ENCODE measurements around the gene RTCB. TPM values are rescaled to one million over a fixed set of nuclear protein-coding genes. Genes with fewer than 3 reads are reported as not detected.
"Not testable (repeated sequence)": the region's sequence is repeated elsewhere in the genome, so short reads cannot be mapped to it uniquely, and the experiment has no call there.

Gene RTCB
- total RNA-seq, 1 experiment from 2014 or later = 108 TPM

DNA sequence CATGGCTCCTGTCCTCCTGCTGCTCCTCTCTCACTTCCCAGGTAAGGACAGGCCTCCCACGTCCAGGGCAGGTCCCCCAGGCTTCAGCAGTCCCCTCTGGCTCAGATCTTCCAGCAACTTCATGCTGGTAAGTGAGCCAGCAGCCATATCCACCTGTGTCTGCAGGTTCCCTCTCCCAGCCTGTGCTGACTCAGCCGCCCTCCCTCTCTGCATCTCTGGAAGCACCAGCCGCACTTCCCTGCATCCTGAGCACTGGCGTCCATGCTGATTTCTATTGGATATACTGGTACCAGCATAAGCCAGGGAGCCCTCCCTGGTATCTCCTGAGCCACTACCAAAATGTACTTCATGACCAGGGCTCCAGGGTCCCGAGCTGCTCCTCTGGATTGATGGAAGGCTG is 35.4 kb downstream of the RTCB start:
- Mint-ChIP-seq H3K9me3 (ENCODE audit: low read depth, unreplicated experiment) (no peaks in the 10 kb centered on the region), H3K36me3 (ENCODE audit: insufficient read depth, unreplicated experiment) (no peaks in the 10 kb centered on the region), H3K4me3 (ENCODE audit: low read depth, unreplicated experiment) (no peak overlapping the region), H3K27me3 (ENCODE audit: unreplicated experiment) (peaks cover 35% of the 10 kb centered on the region), H3K4me1 (ENCODE audit: low read depth, unreplicated experiment) (no peaks in the 10 kb centered on the region), H3K27ac (ENCODE audit: unreplicated experiment) (no peak overlapping the region)
- CTCF ChIA-PET = no interaction called here
- no TSS peak for BruUV-seq (replicated peaks)
- TF ChIP-seq, protein P1, sequence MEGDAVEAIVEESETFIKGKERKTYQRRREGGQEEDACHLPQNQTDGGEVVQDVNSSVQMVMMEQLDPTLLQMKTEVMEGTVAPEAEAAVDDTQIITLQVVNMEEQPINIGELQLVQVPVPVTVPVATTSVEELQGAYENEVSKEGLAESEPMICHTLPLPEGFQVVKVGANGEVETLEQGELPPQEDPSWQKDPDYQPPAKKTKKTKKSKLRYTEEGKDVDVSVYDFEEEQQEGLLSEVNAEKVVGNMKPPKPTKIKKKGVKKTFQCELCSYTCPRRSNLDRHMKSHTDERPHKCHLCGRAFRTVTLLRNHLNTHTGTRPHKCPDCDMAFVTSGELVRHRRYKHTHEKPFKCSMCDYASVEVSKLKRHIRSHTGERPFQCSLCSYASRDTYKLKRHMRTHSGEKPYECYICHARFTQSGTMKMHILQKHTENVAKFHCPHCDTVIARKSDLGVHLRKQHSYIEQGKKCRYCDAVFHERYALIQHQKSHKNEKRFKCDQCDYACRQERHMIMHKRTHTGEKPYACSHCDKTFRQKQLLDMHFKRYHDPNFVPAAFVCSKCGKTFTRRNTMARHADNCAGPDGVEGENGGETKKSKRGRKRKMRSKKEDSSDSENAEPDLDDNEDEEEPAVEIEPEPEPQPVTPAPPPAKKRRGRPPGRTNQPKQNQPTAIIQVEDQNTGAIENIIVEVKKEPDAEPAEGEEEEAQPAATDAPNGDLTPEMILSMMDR (IDR thresholded peaks at IDR 0.05; ENCODE audit: unreplicated experiment) = no peak
- no peak for DNase-seq
- intact Hi-C loops (cut with micrococcal nuclease; ENCODE audit: unreplicated experiment) = loop anchor here (10.0 kb wide), 1 partner anchor 402 kb away; no protein-coding TSS in a partner anchor

DNA sequence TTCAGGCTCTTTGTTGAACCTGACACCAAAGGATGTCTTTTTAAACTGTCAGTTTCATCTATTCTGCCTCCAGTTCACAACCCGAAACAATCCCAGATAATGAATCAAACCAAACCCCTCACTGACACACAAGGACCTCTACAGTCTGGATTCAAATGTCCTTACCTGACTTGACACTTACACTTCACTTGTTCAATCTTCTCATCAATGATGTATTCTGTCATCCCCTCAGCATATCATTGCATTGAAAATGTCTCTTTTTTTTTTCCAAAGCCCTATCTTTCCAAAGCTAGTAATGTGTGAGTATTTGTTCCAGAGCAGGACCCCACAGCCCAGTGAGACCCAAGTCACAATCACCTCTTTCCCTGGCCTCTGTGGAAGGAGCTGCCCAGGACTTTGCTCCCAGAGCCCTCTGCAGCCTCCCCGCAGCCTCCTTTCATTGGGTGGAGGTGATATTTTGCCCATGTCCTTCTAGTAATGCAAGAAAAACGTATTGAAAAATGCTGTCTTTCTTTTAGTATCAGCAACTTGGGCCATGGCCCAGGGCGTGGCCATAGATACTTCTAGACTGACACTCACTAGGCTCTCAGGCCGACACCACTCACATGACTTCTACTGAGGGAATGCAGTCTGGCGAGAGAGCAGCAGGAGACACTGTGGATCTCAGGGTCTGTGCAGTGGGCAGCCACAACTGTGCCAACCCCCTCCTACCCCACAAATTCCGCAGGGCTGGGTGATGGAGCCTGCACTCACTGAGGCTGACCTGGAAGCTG is 36.2 kb downstream of the RTCB start:
- no TSS peak for BruUV-seq (replicated peaks)
- TF ChIP-seq, protein P1 (IDR thresholded peaks at IDR 0.05; ENCODE audit: unreplicated experiment) = no peak
- Mint-ChIP-seq H3K4me3 (ENCODE audit: low read depth, unreplicated experiment) (no peak overlapping the region), H3K27me3 (ENCODE audit: unreplicated experiment) (peaks cover 35% of the 10 kb centered on the region), H3K36me3 (ENCODE audit: insufficient read depth, unreplicated experiment) (no peaks in the 10 kb centered on the region), H3K4me1 (ENCODE audit: low read depth, unreplicated experiment) (no peaks in the 10 kb centered on the region), H3K9me3 (ENCODE audit: low read depth, unreplicated experiment) (no peaks in the 10 kb centered on the region), H3K27ac (ENCODE audit: unreplicated experiment) (no peak overlapping the region)
- no peak for DNase-seq
- CTCF ChIA-PET = no interaction called here
- intact Hi-C loops (cut with micrococcal nuclease; ENCODE audit: unreplicated experiment) = loop anchor here (10.0 kb wide), 1 partner anchor 401 kb away; no protein-coding TSS in a partner anchor

DNA sequence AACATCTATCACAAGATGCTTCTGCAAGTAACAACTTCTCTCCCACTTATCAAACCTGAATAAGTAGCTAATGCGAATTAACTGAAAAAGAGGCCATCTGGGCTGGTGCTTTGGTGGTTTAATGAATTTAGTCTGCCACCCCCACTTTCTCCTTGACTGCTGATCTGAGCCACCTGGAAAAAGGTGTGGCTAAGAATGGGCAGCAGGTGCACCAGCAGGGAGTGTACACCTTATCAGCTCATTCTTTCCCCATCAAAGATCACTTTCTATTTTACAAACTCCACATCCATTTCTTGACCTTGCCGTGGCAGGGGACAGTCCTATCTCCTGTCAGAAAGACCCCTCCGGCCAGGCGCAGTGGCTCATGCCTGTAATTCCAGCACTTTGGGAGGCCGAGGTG is 47.8 kb downstream of the RTCB start:
- CTCF ChIA-PET = no interaction called here
- H3K9me3 Mint-ChIP-seq (ENCODE audit: low read depth, unreplicated experiment) = no peaks in the 10 kb centered on the region
- peaks cover 87% of the 10 kb centered on the region for H3K27me3 Mint-ChIP-seq (ENCODE audit: unreplicated experiment)
- no peaks in the 10 kb centered on the region for H3K4me1 Mint-ChIP-seq (ENCODE audit: low read depth, unreplicated experiment)
- TF ChIP-seq, protein P1 (IDR thresholded peaks at IDR 0.05; ENCODE audit: unreplicated experiment) = no peak
- H3K4me3 Mint-ChIP-seq (ENCODE audit: low read depth, unreplicated experiment) = no peak overlapping the region
- no peak overlapping the region for H3K27ac Mint-ChIP-seq (ENCODE audit: unreplicated experiment)
- intact Hi-C loops (cut with micrococcal nuclease; ENCODE audit: unreplicated experiment) = no loop called here
- no TSS peak for BruUV-seq (replicated peaks)
- H3K36me3 Mint-ChIP-seq (ENCODE audit: insufficient read depth, unreplicated experiment) = no peaks in the 10 kb centered on the region
- no peak for DNase-seq

DNA sequence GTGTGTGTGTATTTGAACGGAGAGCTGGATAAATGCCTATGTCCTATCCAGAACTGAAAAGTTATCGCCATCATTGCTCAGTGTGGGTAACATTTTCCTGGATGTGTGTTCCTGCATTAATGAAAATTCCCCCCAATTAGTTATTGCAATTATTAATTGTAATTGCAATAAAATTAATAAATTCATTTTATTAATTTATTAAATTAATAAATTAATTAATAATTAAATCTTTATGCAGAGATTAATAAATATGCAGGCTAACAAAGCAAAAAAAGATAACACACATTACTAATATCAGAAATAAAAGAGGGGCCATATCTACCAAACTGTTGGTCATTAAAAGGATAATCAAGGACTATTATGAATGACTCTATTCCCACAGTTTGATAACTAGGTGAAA is 50.8 kb downstream of the RTCB start:
- TF ChIP-seq, protein P1 (IDR thresholded peaks at IDR 0.05; ENCODE audit: unreplicated experiment) = no peak
- Mint-ChIP-seq H3K9me3 (ENCODE audit: low read depth, unreplicated experiment) (no peaks in the 10 kb centered on the region), H3K27me3 (ENCODE audit: unreplicated experiment) (peaks cover 68% of the 10 kb centered on the region), H3K4me1 (ENCODE audit: low read depth, unreplicated experiment) (no peaks in the 10 kb centered on the region), H3K27ac (ENCODE audit: unreplicated experiment) (no peak overlapping the region), H3K36me3 (ENCODE audit: insufficient read depth, unreplicated experiment) (no peaks in the 10 kb centered on the region), H3K4me3 (ENCODE audit: low read depth, unreplicated experiment) (no peak overlapping the region)
- CTCF ChIA-PET = no interaction called here
- intact Hi-C loops (cut with micrococcal nuclease; ENCODE audit: unreplicated experiment) = no loop called here
- DNase-seq = no peak
- no TSS peak for BruUV-seq (replicated peaks)

DNA sequence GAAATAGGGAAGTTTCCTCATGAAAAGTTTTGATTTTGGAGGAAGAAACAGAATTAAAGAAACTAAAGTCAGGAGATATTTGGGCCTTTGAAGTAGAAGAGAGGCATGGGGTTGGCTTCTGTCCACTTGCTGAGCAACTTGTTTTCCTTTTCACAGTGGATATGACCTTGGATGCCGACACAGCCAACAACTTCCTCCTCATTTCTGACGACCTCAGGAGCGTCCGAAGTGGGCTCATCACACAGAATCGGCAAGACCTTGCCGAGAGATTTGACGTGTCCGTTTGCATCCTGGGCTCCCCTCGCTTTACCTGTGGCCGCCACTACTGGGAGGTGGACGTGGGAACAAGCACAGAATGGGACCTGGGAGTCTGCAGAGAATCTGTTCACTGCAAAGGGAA is 52.0 kb downstream of the RTCB start:
- H3K9me3 Mint-ChIP-seq (ENCODE audit: low read depth, unreplicated experiment); DNase-seq; H3K36me3 Mint-ChIP-seq (ENCODE audit: insufficient read depth, unreplicated experiment); H3K4me3 Mint-ChIP-seq (ENCODE audit: low read depth, unreplicated experiment); BruUV-seq (replicated peaks); H3K4me1 Mint-ChIP-seq (ENCODE audit: low read depth, unreplicated experiment); CTCF ChIA-PET; H3K27ac Mint-ChIP-seq (ENCODE audit: unreplicated experiment); intact Hi-C loops (cut with micrococcal nuclease; ENCODE audit: unreplicated experiment): not testable (repeated sequence)
- H3K27me3 Mint-ChIP-seq (ENCODE audit: unreplicated experiment) = peaks cover 57% of the 10 kb centered on the region

DNA sequence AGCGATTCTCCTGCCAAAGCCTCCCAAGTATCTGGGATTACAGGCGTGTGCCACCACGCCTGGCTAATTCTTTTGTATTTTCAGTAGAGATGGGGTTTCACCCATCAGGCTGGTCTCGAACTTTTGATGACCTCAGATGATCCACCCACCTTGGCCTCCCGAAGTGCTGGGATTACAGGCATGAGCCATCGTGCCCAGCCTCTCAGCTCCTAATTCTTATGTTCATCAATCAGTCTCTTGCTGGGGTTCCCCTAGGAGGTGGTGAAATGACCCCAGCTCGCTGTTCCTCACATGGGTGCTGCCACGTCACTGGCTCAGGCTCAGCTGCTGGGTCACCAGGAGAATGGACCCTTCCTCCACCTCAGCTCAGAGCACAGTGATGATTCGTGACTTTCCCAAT is 54.5 kb downstream of the RTCB start, which contains the start of gene RFPL3:
RFPL3 (plus strand) TSS at position 301 of the 400 bp plus-strand sequence. CDS start 205 bp downstream, outside the sequence.
- DNase-seq; H3K9me3 Mint-ChIP-seq (ENCODE audit: low read depth, unreplicated experiment); CTCF ChIA-PET; H3K36me3 Mint-ChIP-seq (ENCODE audit: insufficient read depth, unreplicated experiment); BruUV-seq (replicated peaks); H3K4me3 Mint-ChIP-seq (ENCODE audit: low read depth, unreplicated experiment); H3K4me1 Mint-ChIP-seq (ENCODE audit: low read depth, unreplicated experiment); H3K27ac Mint-ChIP-seq (ENCODE audit: unreplicated experiment): not testable (repeated sequence)
- H3K27me3 Mint-ChIP-seq (ENCODE audit: unreplicated experiment) = peaks cover 31% of the 10 kb centered on the region
- intact Hi-C loops (cut with micrococcal nuclease; ENCODE audit: unreplicated experiment) = loop anchor here (5.0 kb wide), 1 partner anchor 255 kb away; no protein-coding TSS in a partner anchor
